ENCODE data around the gene SLC5A9. TPM values are rescaled to one million over a fixed set of nuclear protein-coding genes. Genes with fewer than 3 reads are reported as not detected.

Gene SLC5A9
- total and polyA plus RNA-seq, 2 experiments from 2014 or later, result 20.9 to 26.5 TPM

DNA sequence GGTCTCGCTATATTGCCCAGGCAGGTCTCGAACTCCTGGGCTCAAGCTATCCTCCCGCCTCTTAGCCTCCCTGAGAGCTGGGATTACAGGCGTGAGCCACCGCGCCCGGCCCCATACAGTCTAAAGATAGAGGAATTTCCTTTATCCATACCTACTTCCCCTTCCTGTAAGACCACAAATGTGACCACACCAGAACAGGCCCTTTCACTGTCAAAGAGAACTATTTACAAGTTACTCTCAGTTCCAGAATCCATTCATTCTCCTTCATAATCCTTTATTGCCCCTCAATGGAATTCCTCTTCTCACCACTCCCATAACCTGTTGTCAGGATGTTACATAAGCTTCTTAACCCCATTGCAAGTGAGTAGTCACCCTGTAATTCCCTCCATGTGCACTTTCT, 26.3 kb upstream of the SLC5A9 start:
- no peak overlapping the region for H3K4me2 ChIP-seq
- no peaks in the 10 kb centered on the region for H3K27me3 ChIP-seq
- no peaks in the 10 kb centered on the region for H3K9me2 ChIP-seq (replicated peaks; ENCODE audit: insufficient read depth)
- H3K79me2 ChIP-seq, result no peaks in the 10 kb centered on the region
- no peaks in the 10 kb centered on the region for H3K9me3 ChIP-seq (ENCODE audit: low read depth)
- TF ChIP-seq EZH2phosphoT487 (IDR thresholded peaks at IDR 0.05; ENCODE audit: low read depth, severe bottlenecking, unreplicated experiment), result no peak
- no peak for TF ChIP-seq EZH2 (IDR thresholded peaks at IDR 0.05; ENCODE audit: borderline replicate concordance)
- TF ChIP-seq, protein P1, sequence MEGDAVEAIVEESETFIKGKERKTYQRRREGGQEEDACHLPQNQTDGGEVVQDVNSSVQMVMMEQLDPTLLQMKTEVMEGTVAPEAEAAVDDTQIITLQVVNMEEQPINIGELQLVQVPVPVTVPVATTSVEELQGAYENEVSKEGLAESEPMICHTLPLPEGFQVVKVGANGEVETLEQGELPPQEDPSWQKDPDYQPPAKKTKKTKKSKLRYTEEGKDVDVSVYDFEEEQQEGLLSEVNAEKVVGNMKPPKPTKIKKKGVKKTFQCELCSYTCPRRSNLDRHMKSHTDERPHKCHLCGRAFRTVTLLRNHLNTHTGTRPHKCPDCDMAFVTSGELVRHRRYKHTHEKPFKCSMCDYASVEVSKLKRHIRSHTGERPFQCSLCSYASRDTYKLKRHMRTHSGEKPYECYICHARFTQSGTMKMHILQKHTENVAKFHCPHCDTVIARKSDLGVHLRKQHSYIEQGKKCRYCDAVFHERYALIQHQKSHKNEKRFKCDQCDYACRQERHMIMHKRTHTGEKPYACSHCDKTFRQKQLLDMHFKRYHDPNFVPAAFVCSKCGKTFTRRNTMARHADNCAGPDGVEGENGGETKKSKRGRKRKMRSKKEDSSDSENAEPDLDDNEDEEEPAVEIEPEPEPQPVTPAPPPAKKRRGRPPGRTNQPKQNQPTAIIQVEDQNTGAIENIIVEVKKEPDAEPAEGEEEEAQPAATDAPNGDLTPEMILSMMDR (IDR thresholded peaks at IDR 0.05; ENCODE audit: poor library complexity), result no peak
- H2AFZ ChIP-seq, result no peak overlapping the region
- H3K4me3 ChIP-seq, result no peak overlapping the region
- DNase-seq (ENCODE audit: low spot score), result no peak
- H3K36me3 ChIP-seq (replicated peaks; ENCODE audit: insufficient read depth, low read depth), result no peaks in the 10 kb centered on the region
- no peaks in the 10 kb centered on the region for H4K20me1 ChIP-seq (ENCODE audit: insufficient read depth, poor library complexity, severe bottlenecking)
- 73% methylated on average over 7 of the region's 7 CpGs for WGBS (ENCODE audit: low lambda C conversion rate, missing lambda C conversion rate)
- H3K4me1 ChIP-seq (ENCODE audit: insufficient read depth), result no peaks in the 10 kb centered on the region
- H3K27ac ChIP-seq, result no peak overlapping the region

DNA sequence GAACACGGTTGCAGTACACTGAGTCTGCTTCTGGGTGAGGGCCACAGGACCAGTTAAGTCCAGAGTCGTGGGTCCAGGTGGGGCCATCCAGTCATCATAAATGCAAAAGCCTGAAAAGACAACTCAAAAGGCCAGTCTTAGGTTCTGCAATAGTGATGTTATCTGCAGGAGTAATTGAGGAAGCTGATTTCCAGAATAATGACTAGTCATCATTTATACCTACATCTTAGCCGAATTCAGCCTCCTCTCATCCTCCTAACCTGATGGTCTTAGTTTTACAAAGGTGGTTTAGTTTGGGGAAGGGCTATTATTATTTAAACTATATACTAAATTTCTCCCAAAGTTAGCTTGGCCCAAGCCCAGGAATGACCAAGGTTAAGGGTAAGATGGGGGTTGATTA, 23.5 kb upstream of the SLC5A9 start:
- no peak overlapping the region for H3K27ac ChIP-seq
- no peaks in the 10 kb centered on the region for H4K20me1 ChIP-seq (ENCODE audit: insufficient read depth, poor library complexity, severe bottlenecking)
- H3K79me2 ChIP-seq, result no peaks in the 10 kb centered on the region
- no peak overlapping the region for H3K4me2 ChIP-seq
- no peak for DNase-seq (ENCODE audit: low spot score)
- TF ChIP-seq EZH2phosphoT487 (IDR thresholded peaks at IDR 0.05; ENCODE audit: low read depth, severe bottlenecking, unreplicated experiment) (no peak), EZH2 (IDR thresholded peaks at IDR 0.05; ENCODE audit: borderline replicate concordance) (no peak)
- TF ChIP-seq, protein P1 (IDR thresholded peaks at IDR 0.05; ENCODE audit: poor library complexity), result no peak
- WGBS (ENCODE audit: low lambda C conversion rate, missing lambda C conversion rate), result 89% methylated on average over 3 of the region's 3 CpGs
- no peaks in the 10 kb centered on the region for H3K4me1 ChIP-seq (ENCODE audit: insufficient read depth)
- H3K9me3 ChIP-seq (ENCODE audit: low read depth), result no peaks in the 10 kb centered on the region
- no peak overlapping the region for H2AFZ ChIP-seq
- no peaks in the 10 kb centered on the region for H3K27me3 ChIP-seq
- no peaks in the 10 kb centered on the region for H3K36me3 ChIP-seq (replicated peaks; ENCODE audit: insufficient read depth, low read depth)
- H3K4me3 ChIP-seq, result no peak overlapping the region
- no peaks in the 10 kb centered on the region for H3K9me2 ChIP-seq (replicated peaks; ENCODE audit: insufficient read depth)

DNA sequence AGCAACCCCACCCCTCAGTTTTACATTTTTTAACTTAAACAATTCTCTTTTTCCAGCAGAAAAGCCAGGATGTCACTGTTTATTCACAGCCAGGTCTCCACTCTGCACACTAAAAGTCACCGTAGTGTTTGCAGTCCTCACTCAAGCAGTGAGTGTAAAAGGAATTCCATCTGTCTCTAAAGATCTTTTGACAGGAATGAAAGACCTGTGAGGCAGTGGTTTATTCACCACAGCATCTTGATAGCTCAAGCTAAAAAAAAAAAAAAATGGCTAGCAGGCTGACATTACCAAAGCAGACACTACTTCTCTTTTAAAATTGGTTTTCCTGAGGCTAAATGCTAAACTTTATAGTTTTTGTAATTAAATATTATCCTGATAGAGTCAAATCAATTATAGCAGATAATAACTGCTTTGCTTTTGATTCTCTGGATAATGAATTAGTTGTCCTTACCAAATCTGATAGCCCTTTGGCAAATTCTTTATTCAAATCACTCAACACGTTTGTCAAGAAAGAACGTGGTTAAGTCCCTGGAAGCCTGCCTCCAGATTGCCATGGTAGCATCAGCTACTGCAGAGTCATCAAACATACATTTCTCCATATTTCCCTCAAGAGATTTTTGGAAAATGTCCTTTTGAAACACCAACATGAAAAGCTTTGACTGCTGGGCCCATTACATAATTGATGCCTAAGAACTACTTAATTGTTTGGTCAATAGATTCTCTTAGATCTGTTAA, 22.2 kb upstream of the SLC5A9 start:
- no peak for TF ChIP-seq EZH2 (IDR thresholded peaks at IDR 0.05; ENCODE audit: borderline replicate concordance)
- TF ChIP-seq, protein P1 (IDR thresholded peaks at IDR 0.05; ENCODE audit: poor library complexity), result no peak
- no peak for TF ChIP-seq EZH2phosphoT487 (IDR thresholded peaks at IDR 0.05; ENCODE audit: low read depth, severe bottlenecking, unreplicated experiment)
- Histone ChIP-seq H3K9me3 (ENCODE audit: low read depth) (no peaks in the 10 kb centered on the region), H3K9me2 (replicated peaks; ENCODE audit: insufficient read depth) (no peaks in the 10 kb centered on the region), H3K79me2 (no peaks in the 10 kb centered on the region), H3K27ac (no peak overlapping the region), H4K20me1 (ENCODE audit: insufficient read depth, poor library complexity, severe bottlenecking) (no peaks in the 10 kb centered on the region), H3K4me3 (no peak overlapping the region), H3K36me3 (replicated peaks; ENCODE audit: insufficient read depth, low read depth) (no peaks in the 10 kb centered on the region), H3K4me2 (no peak overlapping the region), H3K4me1 (ENCODE audit: insufficient read depth) (no peaks in the 10 kb centered on the region), H3K27me3 (no peaks in the 10 kb centered on the region), H2AFZ (no peak overlapping the region)
- 42% methylated on average over 3 of the region's 3 CpGs for WGBS (ENCODE audit: low lambda C conversion rate, missing lambda C conversion rate)
- DNase-seq (ENCODE audit: low spot score), result no peak

Measured in hepatocyte (in vitro differentiated cells).